KMS-11 (cell line): ENCODE results near the gene CIP2A.

Experiments
- H2AFZ ChIP-seq: fragments of 200-600 bp; sonication (generic); 2 replicates; pipeline ENCODE4 v1.6.1; 2016; ENCODE audit warnings: antibody characterized with exemption, mixed run types, low read depth
- H3K27ac ChIP-seq: fragments of 200-600 bp; sonication (generic); 2 replicates; pipeline ENCODE4 v1.6.1; 2016; ENCODE audit warnings: mild to moderate bottlenecking, mixed run types
- H3K27me3 ChIP-seq: fragments of 200-600 bp; sonication (generic); 2 replicates; pipeline ENCODE4 v1.6.1; 2017; ENCODE audit warnings: mild to moderate bottlenecking, low read depth, mixed run types, moderate library complexity; ENCODE audit not compliant: insufficient read depth
- H3K36me3 ChIP-seq: fragments of 200-600 bp; sonication (generic); 2 replicates; pipeline ENCODE4 v1.6.1; 2017; ENCODE audit warnings: mild to moderate bottlenecking, mixed run types; ENCODE audit not compliant: insufficient read depth
- H3K4me1 ChIP-seq: fragments of 200-600 bp; sonication (generic); 2 replicates; pipeline ENCODE4 v1.6.1; 2016; ENCODE audit warnings: mild to moderate bottlenecking, low read depth, mixed run types; ENCODE audit not compliant: poor library complexity, severe bottlenecking
- H3K4me2 ChIP-seq: fragments of 200-600 bp; sonication (generic); 2 replicates; pipeline ENCODE4 v1.7.0; 2016; ENCODE audit warnings: mild to moderate bottlenecking, mixed run types
- H3K4me3 ChIP-seq: fragments of 200-600 bp; sonication (generic); IDR thresholded peaks from 2 replicates; pipeline ENCODE4 v1.6.1; 2017; ENCODE audit warnings: low read depth, low read length, mixed read lengths; ENCODE audit not compliant: insufficient read depth
- H3K79me2 ChIP-seq: fragments of 200-600 bp; sonication (generic); 2 replicates; pipeline ENCODE4 v1.6.1; 2016; ENCODE audit warnings: low read depth, mixed run types; ENCODE audit not compliant: insufficient read depth
- H3K9ac ChIP-seq: fragments of 200-600 bp; sonication (generic); 2 replicates; pipeline ENCODE4 v1.6.1; 2016; ENCODE audit warnings: mild to moderate bottlenecking, mixed run types
- H4K20me1 ChIP-seq: fragments of 200-600 bp; sonication (generic); 2 replicates; pipeline ENCODE4 v1.6.1; 2016; ENCODE audit warnings: mild to moderate bottlenecking, mixed run types; ENCODE audit not compliant: insufficient read depth
- TF ChIP-seq, protein P1 (sequence below): fragments of 200-600 bp; sonication (generic); conservative IDR thresholded peaks from 2 replicates; pipeline ENCODE4 v1.6.1; 2017; ENCODE audit warnings: low read depth, mild to moderate bottlenecking, antibody characterized with exemption, low read length, moderate library complexity, mixed read lengths

Gene CIP2A

DNA sequence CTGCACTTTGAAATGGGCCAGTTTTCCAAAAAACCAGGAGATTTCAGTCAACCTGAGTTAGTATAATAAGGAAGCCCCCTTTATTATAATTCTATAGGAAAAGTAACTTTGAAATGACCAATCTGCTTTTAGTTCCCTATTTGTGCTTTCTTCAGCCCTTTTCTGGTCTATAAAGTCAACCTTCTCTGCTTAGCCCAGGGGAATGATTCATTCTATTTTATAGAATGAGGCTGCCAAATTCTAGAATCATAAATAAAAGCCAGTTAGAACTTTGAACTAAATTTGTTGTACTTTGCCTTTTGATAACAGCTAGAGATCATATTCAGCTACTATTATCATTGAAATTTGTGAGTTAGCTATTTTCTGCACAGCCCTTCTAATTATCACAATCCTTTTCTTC lies 24.7 kb downstream of the CIP2A start:
- no peaks in the 10 kb centered on the region for H4K20me1 ChIP-seq
- H3K4me2 ChIP-seq, result no peak overlapping the region
- H3K27ac ChIP-seq, result no peak overlapping the region
- no peak overlapping the region for H3K4me3 ChIP-seq
- H3K9ac ChIP-seq, result no peak overlapping the region
- TF ChIP-seq, protein P1, sequence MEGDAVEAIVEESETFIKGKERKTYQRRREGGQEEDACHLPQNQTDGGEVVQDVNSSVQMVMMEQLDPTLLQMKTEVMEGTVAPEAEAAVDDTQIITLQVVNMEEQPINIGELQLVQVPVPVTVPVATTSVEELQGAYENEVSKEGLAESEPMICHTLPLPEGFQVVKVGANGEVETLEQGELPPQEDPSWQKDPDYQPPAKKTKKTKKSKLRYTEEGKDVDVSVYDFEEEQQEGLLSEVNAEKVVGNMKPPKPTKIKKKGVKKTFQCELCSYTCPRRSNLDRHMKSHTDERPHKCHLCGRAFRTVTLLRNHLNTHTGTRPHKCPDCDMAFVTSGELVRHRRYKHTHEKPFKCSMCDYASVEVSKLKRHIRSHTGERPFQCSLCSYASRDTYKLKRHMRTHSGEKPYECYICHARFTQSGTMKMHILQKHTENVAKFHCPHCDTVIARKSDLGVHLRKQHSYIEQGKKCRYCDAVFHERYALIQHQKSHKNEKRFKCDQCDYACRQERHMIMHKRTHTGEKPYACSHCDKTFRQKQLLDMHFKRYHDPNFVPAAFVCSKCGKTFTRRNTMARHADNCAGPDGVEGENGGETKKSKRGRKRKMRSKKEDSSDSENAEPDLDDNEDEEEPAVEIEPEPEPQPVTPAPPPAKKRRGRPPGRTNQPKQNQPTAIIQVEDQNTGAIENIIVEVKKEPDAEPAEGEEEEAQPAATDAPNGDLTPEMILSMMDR, result no peak
- peaks cover 7% of the 10 kb centered on the region for H3K4me1 ChIP-seq
- H3K79me2 ChIP-seq, result no peaks in the 10 kb centered on the region
- peaks cover 6% of the 10 kb centered on the region; the same call in 1 of the 2 replicates for H3K36me3 ChIP-seq
- no peak overlapping the region for H2AFZ ChIP-seq
- H3K27me3 ChIP-seq, result no peaks in the 10 kb centered on the region

DNA sequence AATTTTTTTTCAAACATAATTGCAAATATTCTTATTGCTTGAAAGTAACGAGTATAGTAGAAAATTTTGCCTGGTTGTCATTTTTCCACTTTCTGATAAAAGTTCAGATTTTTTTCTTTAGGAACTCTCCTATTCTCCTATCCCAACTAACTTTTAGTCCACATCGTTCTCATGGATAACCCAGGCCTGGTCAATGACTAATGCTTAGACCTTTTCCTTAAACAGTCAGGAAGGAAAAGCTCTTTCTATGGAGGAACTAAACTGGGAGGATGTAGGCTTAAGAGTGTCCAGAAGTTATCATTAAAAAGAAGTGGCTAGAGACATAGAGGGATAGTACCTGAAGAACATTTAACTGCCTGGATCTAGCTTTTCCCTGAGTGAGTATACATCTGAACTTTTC lies 26.7 kb downstream of the CIP2A start:
- Histone ChIP-seq H3K36me3 (peaks cover 6% of the 10 kb centered on the region; the same call in 1 of the 2 replicates), H3K4me1 (peaks cover 7% of the 10 kb centered on the region)

DNA sequence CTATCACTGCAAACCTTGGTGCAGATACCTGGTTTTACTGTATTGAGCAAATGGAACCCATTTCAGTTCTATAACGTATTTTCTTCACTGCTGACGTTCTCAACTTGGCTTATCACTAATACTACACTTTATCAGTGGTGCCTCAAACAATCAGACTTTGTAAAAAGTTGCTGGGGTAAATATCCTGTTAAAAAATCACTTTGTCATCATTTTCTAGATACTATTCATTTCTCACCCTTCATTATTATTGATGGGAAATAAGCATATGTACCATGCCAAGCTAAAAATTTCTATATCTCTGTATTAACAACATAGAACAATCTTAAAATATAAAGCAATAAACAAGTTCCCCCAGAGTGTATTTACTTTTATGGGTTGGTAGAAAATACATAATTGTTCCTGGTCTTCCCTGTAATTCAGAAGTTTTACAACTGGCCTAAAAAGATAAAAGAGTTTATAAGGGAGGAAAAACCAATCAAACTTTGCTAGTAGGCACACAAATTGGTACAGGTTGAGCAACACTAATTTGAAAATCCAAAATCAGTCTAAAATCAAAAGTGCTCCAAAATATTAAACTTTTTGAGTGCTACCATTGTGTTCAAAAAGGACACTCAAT lies 33.2 kb downstream of the CIP2A start:
- no peak overlapping the region for H3K4me3 ChIP-seq
- no peak overlapping the region for H3K27ac ChIP-seq
- no peak overlapping the region for H3K9ac ChIP-seq
- no peak overlapping the region for H3K4me2 ChIP-seq
- H3K79me2 ChIP-seq, result no peaks in the 10 kb centered on the region
- no peaks in the 10 kb centered on the region for H3K27me3 ChIP-seq
- TF ChIP-seq, protein P1, result no peak
- no peak overlapping the region for H2AFZ ChIP-seq
- no peaks in the 10 kb centered on the region for H3K4me1 ChIP-seq
- H4K20me1 ChIP-seq, result 0 out of 2 replicates have a peak, but pooled peaks cover 4% of the 10 kb centered on the region
- 0 out of 2 replicates have a peak, but pooled peaks cover 6% of the 10 kb centered on the region for H3K36me3 ChIP-seq

More for the DNA sequence above, 26.7 kb downstream of the CIP2A start:
- Histone ChIP-seq H3K9ac (no peak overlapping the region), H2AFZ (no peak overlapping the region), H4K20me1 (no peaks in the 10 kb centered on the region), H3K79me2 (no peaks in the 10 kb centered on the region), H3K27me3 (no peaks in the 10 kb centered on the region), H3K4me3 (no peak overlapping the region), H3K4me2 (no peak overlapping the region), H3K27ac (no peak overlapping the region)
- TF ChIP-seq, protein P1, result no peak

DNA sequence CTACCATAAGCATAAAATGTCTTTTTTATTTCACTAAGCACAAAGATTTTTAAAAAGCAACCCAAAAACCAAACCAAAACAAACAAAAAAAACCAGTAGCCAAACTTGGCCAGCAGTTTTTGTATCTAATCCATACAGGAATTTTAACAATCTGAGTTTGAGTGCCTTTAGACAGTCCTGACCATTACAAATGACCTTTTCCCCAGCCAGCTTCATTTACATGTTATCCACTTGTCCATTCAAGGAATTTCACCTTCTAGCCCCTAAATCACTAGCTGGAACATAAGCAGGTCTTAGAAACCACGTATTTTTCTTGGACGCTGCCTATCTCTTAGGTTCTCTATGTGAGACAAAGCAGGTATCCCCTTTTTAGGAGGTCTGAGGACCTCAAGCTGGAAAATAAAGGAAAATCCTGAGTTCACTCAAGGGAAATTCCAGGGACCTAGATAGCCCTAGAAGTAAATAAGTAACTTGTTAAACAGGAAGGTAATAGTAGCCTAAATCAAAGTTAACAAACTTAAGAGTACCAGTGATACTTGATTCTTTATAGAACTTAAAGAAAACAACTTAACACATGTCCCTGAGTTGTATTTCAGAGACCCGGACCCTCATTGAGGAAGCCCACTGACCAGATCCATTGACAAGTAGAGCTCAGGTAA lies 34.2 kb downstream of the CIP2A start:
- TF ChIP-seq, protein P1, result no peak
- no peaks in the 10 kb centered on the region for H3K79me2 ChIP-seq
- 0 out of 2 replicates have a peak, but pooled peaks cover under 1% of the 10 kb centered on the region for H3K36me3 ChIP-seq
- H4K20me1 ChIP-seq, result 0 out of 2 replicates have a peak, but pooled peaks cover 4% of the 10 kb centered on the region
- no peak overlapping the region for H3K4me2 ChIP-seq
- H3K4me3 ChIP-seq, result no peak overlapping the region
- no peaks in the 10 kb centered on the region for H3K27me3 ChIP-seq
- H3K4me1 ChIP-seq, result no peaks in the 10 kb centered on the region
- no peak overlapping the region for H2AFZ ChIP-seq
- H3K9ac ChIP-seq, result no peak overlapping the region
- no peak overlapping the region for H3K27ac ChIP-seq
